ENCODE measurements around the gene CALCB. TPM values are rescaled to one million over a fixed set of nuclear protein-coding genes. Genes with fewer than 3 reads are reported as not detected.

CALCB gene
- total RNA-seq, 2 experiments from 2014 or later = 3.2 to 5.0 TPM

GRCh38 chr11:15104166-15104565 is 30.8 kb downstream of the CALCB start:
- H3K36me3 Mint-ChIP-seq = no peaks in the 10 kb centered on the region
- H3K27me3 Mint-ChIP-seq = peaks cover 3% of the 10 kb centered on the region
- H3K9me3 Mint-ChIP-seq = no peaks in the 10 kb centered on the region
- no peak overlapping the region for H3K4me3 Mint-ChIP-seq
- H3K27ac Mint-ChIP-seq = no peak overlapping the region
- H3K4me1 Mint-ChIP-seq = peaks cover 3% of the 10 kb centered on the region
- no peak for DNase-seq

- no peaks in the 10 kb centered on the region for H3K9me3 Mint-ChIP-seq
- no peaks in the 10 kb centered on the region for H3K36me3 Mint-ChIP-seq
- H3K27ac Mint-ChIP-seq = no peak overlapping the region
- H3K27me3 Mint-ChIP-seq = peaks cover under 1% of the 10 kb centered on the region
- H3K4me3 Mint-ChIP-seq = no peak overlapping the region
- H3K4me1 Mint-ChIP-seq = peaks cover under 1% of the 10 kb centered on the region
- DNase-seq = no peak
Measured at GRCh38 chr11:15106201-15106965, 33.0 kb downstream of the CALCB start.

- Mint-ChIP-seq H3K9me3 (no peaks in the 10 kb centered on the region), H3K27ac (no peak overlapping the region), H3K4me3 (no peak overlapping the region), H3K27me3 (peaks cover 1% of the 10 kb centered on the region), H3K4me1 (no peaks in the 10 kb centered on the region), H3K36me3 (no peaks in the 10 kb centered on the region)
- no peak for DNase-seq
Measured at GRCh38 chr11:15107730-15108515, 34.5 kb downstream of the CALCB start.

- Mint-ChIP-seq H3K9me3 (no peaks in the 10 kb centered on the region), H3K27me3 (peaks cover 8% of the 10 kb centered on the region), H3K4me3 (no peak overlapping the region), H3K4me1 (peaks cover 5% of the 10 kb centered on the region), H3K36me3 (no peaks in the 10 kb centered on the region), H3K27ac (no peak overlapping the region)
- no peak for DNase-seq
Measured at GRCh38 chr11:15108592-15109130, 35.3 kb downstream of the CALCB start.

GRCh38 chr11:15109602-15110001 is 36.2 kb downstream of the CALCB start:
- Mint-ChIP-seq H3K9me3 (no peaks in the 10 kb centered on the region), H3K27me3 (peaks cover 17% of the 10 kb centered on the region), H3K4me3 (no peak overlapping the region), H3K36me3 (no peaks in the 10 kb centered on the region), H3K4me1 (peaks cover 8% of the 10 kb centered on the region), H3K27ac (no peak overlapping the region)
- no peak for DNase-seq

GRCh38 chr11:15111215-15111614 is 37.8 kb downstream of the CALCB start:
- H3K27me3 Mint-ChIP-seq = peaks cover 33% of the 10 kb centered on the region
- no peak overlapping the region for H3K27ac Mint-ChIP-seq
- no peak overlapping the region for H3K4me3 Mint-ChIP-seq
- no peaks in the 10 kb centered on the region for H3K9me3 Mint-ChIP-seq
- H3K36me3 Mint-ChIP-seq = no peaks in the 10 kb centered on the region
- peaks cover 12% of the 10 kb centered on the region for H3K4me1 Mint-ChIP-seq
- DNase-seq = no peak

DNA sequence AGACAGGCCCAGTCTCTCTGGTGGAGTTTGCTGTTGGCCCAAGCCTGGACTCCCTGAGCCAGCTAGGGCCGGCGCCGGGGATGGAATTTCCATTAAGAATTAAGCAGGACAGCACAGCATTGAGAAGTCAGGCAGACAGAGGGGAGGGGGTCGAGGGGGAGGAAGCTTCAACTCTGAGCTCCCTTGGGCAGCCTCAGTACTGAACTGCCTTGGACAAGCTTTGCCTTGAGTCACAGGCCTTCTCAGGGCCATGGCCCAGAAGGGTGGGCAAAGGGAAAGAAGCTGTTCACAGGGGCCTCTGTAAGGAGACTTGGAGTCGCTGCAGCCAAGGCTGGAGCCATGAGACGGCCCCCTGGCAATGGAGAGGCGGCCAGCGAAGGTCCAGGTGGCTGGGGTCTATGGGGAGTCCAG is 38.7 kb downstream of the CALCB start:
- Mint-ChIP-seq H3K27me3 (peaks cover 42% of the 10 kb centered on the region), H3K36me3 (no peaks in the 10 kb centered on the region), H3K4me1 (peaks cover 12% of the 10 kb centered on the region), H3K27ac (no peak overlapping the region), H3K9me3 (no peaks in the 10 kb centered on the region), H3K4me3 (no peak overlapping the region)
- DNase-seq = no peak

GRCh38 chr11:15113381-15113780 is 40.0 kb downstream of the CALCB start:
- Mint-ChIP-seq H3K4me3 (peak overlapping the region; percentile 32), H3K27me3 (peaks cover 52% of the 10 kb centered on the region), H3K36me3 (no peaks in the 10 kb centered on the region), H3K27ac (no peak overlapping the region), H3K9me3 (no peaks in the 10 kb centered on the region), H3K4me1 (peaks cover 17% of the 10 kb centered on the region)
- no peak for DNase-seq

DNA sequence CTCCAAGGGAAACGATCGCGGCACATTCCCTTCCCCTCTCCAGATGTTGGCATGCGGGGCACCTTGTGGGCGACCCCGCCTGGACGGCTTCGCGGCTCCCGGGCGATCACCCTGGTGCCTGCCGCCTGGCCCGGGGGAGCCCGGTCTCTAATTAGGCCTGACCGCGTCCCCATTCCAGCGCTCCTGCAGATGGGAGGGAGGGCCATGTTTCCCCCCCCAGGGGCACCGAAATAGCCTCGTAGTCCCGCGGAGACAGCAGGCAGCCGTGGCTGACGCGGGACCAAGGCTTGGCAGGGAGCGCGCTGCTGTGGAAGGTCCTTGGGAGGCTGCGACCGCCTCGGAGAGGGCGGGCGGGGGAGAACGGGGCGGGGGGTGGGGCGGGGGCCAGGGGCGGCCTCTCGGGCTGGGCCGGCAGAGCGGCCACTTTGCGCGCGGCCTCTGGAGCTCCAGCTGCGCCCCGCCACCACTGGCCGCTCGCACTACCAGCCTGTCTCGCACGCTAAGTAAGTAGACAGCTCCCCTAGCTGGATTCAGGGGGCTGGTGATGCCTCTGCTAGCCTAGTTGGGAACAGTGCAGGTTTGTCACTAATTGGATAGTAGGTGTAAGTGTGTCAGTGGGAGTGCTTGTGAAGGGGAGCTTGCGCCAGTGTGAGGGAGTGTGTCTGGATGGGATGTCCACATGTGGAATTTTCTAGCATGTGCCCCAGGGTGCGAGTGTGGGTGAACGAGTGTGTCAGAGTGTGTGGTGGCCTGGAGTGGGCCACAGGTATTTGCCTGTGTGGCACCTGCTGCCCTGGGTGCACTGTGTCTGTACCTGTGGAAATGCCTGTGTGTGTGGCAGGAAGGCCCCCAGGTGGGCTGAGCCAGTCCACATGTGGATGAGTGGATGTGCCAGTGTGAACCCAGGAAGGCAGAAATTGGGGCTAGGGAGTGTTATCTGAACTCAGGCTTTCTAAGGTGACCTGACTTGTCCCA is 41.4 kb downstream of the CALCB start, which contains the start of gene INSC:
Gene INSC (plus strand): TSS at position 423 of the 975 bp plus-strand sequence. CDS start 34,252 bp downstream, outside the sequence.
- Mint-ChIP-seq H3K27me3 (peaks cover 58% of the 10 kb centered on the region), H3K4me1 (peaks cover 27% of the 10 kb centered on the region), H3K36me3 (no peaks in the 10 kb centered on the region), H3K4me3 (peak within 1 kb of the TSS; percentile 32), H3K9me3 (no peaks in the 10 kb centered on the region), H3K27ac (no peak within 1 kb of the TSS)
- no peak for DNase-seq

GRCh38 chr11:15115686-15116085 is 42.3 kb downstream of the CALCB start:
- no peak overlapping the region for H3K27ac Mint-ChIP-seq
- H3K4me1 Mint-ChIP-seq = peaks cover 27% of the 10 kb centered on the region
- no peak overlapping the region for H3K4me3 Mint-ChIP-seq
- H3K36me3 Mint-ChIP-seq = no peaks in the 10 kb centered on the region
- H3K9me3 Mint-ChIP-seq = no peaks in the 10 kb centered on the region
- H3K27me3 Mint-ChIP-seq = peaks cover 58% of the 10 kb centered on the region
- DNase-seq = no peak

DNA sequence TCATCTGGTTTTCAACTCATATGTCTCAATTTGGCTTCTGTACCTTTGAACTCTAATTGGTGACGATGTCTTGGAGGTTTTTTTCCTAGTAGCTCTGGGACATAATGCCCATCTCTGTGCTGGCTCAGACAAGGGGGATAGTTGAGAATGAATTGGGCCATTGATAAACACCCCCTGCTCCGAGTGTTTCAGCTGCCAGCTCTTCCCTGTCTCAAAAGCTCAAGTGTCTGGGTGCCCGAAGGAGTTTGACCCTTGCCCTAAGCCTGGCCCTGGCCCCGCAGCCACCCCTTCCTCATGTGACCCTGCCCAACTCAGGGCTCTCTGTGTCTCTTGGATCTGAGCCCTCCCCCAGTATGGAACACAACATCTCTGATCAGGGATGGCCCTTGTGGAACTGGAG is 44.4 kb downstream of the CALCB start:
- peak overlapping the region; percentile 68 for H3K27ac Mint-ChIP-seq
- no peaks in the 10 kb centered on the region for H3K9me3 Mint-ChIP-seq
- H3K27me3 Mint-ChIP-seq = peaks cover 66% of the 10 kb centered on the region
- H3K4me1 Mint-ChIP-seq = peaks cover 27% of the 10 kb centered on the region
- no peaks in the 10 kb centered on the region for H3K36me3 Mint-ChIP-seq
- no peak for DNase-seq
- H3K4me3 Mint-ChIP-seq = no peak overlapping the region

DNA sequence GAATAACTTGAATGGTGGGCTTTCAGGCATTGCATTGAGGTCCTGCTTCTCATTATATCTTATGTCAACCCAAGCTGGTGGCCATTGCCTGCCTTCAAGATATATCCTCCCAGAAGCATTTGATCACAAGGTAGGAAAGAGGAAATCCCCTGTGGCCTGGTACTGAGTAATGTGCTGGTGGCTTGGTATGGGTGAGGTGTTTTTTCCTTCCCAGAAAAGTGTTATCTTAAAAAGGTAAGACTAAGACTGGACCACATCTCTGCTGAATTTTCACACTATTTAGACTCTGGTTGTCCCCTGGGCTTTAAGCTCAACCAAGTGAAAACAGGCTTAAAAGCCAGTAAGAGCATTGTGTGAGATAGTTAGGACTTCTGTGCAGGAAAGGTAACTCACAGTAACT is 45.0 kb downstream of the CALCB start:
- DNase-seq = peak; percentile 33
- H3K4me1 Mint-ChIP-seq = peaks cover 25% of the 10 kb centered on the region
- H3K27ac Mint-ChIP-seq = no peak overlapping the region
- H3K27me3 Mint-ChIP-seq = peaks cover 67% of the 10 kb centered on the region
- H3K36me3 Mint-ChIP-seq = no peaks in the 10 kb centered on the region
- H3K9me3 Mint-ChIP-seq = no peaks in the 10 kb centered on the region
- no peak overlapping the region for H3K4me3 Mint-ChIP-seq

DNA sequence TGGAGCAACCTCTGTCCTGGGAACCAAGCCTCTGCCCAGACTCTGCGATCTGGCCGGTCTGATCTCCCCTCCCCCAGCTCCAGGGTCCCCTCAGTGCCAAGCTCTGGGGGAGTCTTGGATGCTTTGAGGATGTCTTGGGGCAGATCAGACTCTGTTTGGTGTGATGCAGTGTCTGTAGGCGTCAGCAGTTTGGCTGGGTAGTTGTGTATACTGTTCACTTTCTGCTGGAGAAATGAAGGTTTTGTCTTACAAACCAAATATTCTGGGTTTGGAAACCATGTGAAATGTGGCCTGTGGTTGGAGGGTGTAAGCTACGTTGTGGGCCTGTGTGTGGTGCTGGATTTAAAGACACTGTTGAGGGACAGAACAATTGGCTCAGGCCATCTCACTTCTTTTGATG is 46.0 kb downstream of the CALCB start:
- H3K27ac Mint-ChIP-seq = no peak overlapping the region
- H3K4me3 Mint-ChIP-seq = no peak overlapping the region
- H3K27me3 Mint-ChIP-seq = peaks cover 58% of the 10 kb centered on the region
- H3K36me3 Mint-ChIP-seq = no peaks in the 10 kb centered on the region
- H3K4me1 Mint-ChIP-seq = peaks cover 19% of the 10 kb centered on the region
- DNase-seq = no peak
- H3K9me3 Mint-ChIP-seq = no peaks in the 10 kb centered on the region

GRCh38 chr11:15119826-15120225 is 46.4 kb downstream of the CALCB start:
- Mint-ChIP-seq H3K27me3 (peaks cover 53% of the 10 kb centered on the region), H3K4me3 (no peak overlapping the region), H3K4me1 (peaks cover 19% of the 10 kb centered on the region), H3K36me3 (no peaks in the 10 kb centered on the region), H3K27ac (no peak overlapping the region), H3K9me3 (no peaks in the 10 kb centered on the region)
- DNase-seq = no peak
